Measurements from ENCODE around the gene NFU1. TPM values are rescaled to one million over a fixed set of nuclear protein-coding genes. Genes with fewer than 3 reads are reported as not detected.
"Not testable (repeated sequence)": the region's sequence is repeated elsewhere in the genome, so short reads cannot be mapped to it uniquely, and the experiment has no call there.

Gene NFU1
- total RNA-seq, 1 donor from 2014 or later: 40.9 TPM

- no peak for DNase-seq (ENCODE audit: low read depth in 2 of 2)
These were observed 49.3 kb downstream of the NFU1 start for GRCh38 chr2:69387770-69388481.

- DNase-seq (ENCODE audit: low read depth in 2 of 2): peak; percentile 96
These were observed 50.2 kb downstream of the NFU1 start, which contains the start of gene GFPT1 for GRCh38 chr2:69386789-69387734. TSS of gene GFPT1 (minus strand) at chr2:69387227. CDS start at chr2:69387071, 156 bp downstream.

DNA sequence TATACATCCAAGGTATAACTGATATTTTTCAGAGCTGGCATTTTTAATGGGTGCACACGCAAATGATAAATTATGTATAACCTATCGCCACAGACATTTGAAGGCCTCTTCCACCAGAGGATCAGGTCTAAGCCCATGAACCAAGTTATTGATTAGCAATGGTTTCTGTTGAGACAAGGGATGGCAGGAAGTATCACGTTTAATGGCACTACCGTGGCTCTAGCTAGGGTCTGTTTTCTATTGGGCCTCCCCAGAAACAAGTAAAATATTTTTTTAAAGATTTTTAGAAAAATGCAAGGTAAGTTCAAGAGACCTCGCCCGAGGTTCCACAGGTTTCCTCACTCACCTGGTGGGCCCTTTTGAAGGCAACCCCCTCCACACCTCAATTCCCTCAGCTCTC, 50.9 kb downstream of the NFU1 start:
- DNase-seq (ENCODE audit: low read depth in 2 of 2): no peak

DNA sequence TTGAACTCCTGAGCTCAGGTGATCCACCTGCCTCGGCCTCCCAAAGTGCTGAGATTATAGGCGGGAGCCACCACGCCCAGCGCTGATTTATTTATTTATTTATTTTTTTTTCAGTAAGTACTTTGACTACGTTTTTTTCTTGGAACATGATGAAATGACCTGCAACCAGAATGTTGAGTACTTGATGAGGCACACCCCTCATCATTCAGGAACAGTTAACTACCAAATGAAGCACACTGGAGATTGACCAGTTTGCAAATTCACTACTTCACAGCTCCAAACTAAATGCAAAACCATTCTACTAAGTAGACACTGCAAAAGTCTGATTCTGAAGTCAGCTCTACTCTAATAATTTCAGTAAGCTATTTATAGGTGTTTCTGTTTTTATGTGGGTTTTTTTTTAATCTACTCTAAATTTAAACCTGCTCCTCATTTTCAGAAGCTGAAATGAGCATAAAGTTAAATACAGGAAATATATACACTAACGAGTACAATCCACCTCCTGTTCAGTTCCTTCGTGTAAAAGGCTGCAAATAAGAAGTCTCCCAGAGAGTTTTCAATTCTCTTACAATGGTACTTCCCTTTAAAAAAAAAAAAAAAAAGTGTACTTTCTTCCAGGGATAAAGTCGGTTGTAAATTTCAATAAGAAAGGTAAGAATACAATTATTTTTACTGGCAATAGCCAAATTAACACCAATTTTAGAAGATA, 51.6 kb downstream of the NFU1 start:
- DNase-seq (ENCODE audit: low read depth in 2 of 2): peak in 1 of 2 donors; percentile 16

- no peak for DNase-seq (ENCODE audit: low read depth in 2 of 2)
These were observed 52.6 kb downstream of the NFU1 start for GRCh38 chr2:69384618-69385081.

DNA sequence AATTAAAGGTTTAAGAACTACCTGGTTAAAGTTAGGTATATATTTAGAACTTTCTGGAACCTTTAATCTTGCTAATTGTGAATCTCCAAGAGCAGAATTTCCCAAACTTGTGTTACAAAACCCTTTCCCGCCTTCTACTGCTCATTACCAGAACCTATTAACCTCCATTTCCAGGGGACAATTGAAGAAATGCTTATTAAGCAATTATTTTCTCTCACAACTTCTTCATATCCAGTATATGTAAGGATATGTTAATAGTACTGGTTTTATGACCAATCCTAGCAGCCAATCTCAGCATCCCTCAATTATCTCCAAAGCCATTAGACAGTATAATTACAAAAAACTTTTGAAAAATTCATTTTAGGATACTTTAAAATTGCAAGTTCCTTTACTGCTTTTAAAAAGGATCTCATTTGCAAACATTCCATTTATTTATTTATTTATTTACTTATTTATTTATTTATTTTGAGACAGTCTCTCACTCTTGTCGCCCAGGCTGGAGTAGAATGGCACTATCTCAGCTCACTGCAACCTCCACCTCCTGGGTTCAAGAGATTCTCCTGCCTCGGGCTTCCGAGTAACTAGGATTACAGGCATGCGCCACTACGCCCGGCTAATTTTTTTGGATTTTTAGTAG, 53.9 kb downstream of the NFU1 start:
- DNase-seq (ENCODE audit: low read depth in 2 of 2): no peak

DNA sequence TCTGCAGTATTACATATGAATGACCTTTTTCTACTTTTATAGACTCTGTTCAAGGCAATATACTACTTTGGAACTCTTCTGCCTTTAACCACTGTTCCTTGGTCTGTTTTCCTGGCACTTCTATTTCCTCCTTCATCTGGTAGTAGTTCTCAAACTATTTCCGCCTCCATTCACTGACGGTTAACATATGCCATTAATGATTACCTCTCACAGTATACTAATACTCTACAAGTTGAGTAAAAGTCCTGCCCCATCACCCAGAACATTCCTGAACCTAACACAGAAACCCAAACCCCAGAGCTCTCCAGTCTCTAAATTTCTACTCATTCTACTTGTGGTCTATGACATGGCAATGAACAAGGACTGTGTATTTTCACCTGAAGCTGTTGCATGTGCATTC, 54.7 kb downstream of the NFU1 start:
- DNase-seq (ENCODE audit: low read depth in 2 of 2): no peak

DNA sequence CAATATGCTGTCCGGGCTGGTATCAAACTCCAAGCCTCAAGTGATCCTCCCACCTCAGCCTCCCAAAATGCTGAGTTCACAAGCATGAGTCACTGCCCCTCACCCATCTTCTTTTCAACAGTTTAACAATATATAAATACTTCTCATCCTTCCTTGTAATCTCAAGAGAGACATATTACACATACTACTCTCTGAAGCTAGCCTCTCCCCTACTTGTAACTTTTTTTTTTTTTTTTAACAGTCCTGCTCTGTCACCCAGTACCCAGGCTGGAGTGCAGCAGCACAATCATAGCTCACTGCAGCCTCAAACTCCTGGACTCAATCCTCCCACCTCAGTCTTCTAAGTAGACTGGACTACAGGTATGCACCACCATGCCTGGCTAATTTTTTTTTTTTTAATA, 55.9 kb downstream of the NFU1 start:
- no peak for DNase-seq (ENCODE audit: low read depth in 2 of 2)

GRCh38 chr2:69380072-69380917, 56.9 kb downstream of the NFU1 start:
- DNase-seq (ENCODE audit: low read depth in 2 of 2): no peak

DNA sequence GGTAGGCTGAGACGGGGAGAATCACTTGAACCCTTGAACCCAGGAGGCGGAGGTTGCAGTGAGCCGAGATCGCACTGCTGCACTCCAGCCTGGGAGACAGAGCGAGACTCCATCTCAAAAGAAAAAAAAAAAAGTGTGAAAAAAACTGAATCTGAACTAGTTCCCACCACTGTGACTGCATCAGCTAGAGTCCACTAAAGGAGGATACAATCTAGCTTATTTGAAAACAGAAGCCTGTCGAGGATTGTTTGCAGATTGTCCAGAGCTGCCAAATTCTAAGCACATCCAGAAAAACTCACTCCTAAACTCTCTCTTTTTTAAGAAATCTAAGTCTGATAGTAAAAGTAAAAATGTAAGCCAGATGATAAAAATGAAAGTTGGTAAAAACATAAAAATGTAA, 60.8 kb downstream of the NFU1 start:
- no peak for DNase-seq (ENCODE audit: low read depth in 2 of 2)

DNA sequence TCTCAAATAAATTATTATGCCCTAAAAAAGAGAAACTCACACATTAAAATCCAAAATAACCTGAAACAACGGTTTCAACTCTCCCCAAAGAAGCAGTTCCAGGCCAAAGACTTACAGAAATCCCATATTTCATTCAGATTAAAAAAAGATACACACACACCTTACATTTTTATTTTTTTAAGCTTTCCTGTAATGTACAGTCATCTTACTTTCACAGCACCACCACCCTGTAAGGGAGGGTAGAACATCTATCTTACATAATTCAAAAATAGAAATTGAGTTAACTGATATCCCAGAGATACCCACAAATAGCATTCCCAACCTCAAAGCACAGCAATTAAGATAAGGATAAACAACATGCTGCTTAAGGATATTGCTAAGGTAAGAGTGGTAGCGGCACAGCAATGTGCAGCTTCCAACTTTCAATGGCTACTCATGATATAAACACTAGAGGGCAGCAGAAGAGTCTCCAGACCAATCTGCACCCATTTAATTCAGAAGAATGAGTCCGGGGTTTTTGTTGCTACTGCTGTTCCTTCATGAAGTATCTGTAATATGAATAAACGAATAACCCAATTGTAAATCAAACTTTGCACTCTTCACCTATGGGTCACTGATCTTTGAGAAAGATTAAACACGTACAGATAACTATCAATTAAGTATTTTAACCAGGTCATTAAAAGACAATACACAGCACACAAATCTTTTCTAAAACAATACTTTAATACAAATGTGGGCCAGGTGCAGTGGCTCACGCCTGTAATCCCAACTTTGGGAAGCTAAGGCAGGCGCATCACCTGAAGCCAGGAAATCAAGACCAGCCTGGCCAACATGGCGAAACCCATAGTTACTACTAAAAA, 61.5 kb downstream of the NFU1 start:
- peak; percentile 43 to 46 for DNase-seq (ENCODE audit: low read depth in 2 of 2)

DNA sequence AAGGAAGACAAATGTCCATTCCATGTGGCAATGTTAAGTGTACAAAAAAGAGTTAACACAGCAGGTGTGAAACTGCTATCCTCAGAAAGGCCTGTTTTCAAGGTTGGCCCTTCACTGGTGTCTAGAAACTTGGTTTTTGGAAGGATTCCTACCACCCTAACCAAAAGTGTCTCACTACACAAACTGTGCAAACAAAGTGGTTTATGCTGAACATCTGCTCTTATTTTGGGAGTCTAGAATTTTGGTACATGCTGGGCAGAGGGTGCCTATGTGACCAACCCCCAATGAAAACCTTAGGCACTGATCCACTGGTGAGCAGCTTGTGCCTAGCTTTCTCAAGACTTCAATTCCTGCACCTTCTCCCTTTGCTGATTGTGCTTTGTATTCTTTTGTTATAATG, 64.5 kb downstream of the NFU1 start:
- DNase-seq (ENCODE audit: low read depth in 2 of 2): no peak

- no peak for DNase-seq (ENCODE audit: low read depth in 2 of 2)
These were observed 67.4 kb downstream of the NFU1 start for GRCh38 chr2:69369802-69370201.

GRCh38 chr2:69368588-69368987, 68.6 kb downstream of the NFU1 start:
- no peak for DNase-seq (ENCODE audit: low read depth in 2 of 2)

DNA sequence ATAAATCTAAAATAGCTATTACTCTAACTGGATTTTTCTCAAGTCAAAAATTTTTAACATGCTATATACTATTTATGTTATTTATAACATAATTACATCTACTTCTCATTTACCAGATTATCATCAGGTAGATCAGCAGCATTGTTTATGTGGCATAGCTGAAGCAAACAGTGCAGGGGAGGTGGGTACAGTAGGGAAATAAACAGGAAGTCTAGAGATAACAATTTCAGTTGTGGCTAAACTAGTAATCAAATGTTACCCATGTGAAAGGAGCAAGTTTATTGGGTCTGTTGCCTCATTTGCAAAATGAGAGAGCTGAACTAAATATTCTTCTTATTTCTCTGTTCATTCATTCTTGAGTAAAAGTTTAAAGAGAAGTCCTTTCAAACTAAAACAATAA, 77.9 kb downstream of the NFU1 start:
- no peak for DNase-seq (ENCODE audit: low read depth in 2 of 2)

- DNase-seq (ENCODE audit: low read depth in 2 of 2): no peak
These were observed 78.3 kb downstream of the NFU1 start for GRCh38 chr2:69358914-69359313.

- DNase-seq (ENCODE audit: low read depth in 2 of 2): no peak
These were observed 80.8 kb downstream of the NFU1 start for GRCh38 chr2:69356471-69356870.

DNA sequence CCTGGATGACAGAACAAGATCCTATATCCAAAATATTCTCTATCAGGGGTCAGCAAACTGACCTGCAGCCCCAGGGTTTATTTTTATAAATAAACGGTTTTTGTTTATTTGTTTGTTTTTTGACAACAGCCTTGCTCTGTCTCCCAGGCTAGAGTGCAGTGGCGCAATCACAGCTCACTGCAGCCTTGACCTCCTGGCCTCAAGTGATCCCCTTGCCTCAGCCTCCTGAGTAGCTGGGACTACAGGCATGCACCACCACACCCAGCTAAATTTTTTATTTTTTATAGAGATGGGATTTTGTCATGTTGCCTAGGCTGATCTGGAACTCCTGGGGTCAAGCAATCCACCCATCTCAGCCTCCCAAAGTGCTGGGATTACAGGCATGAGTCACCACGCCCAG, 82.3 kb downstream of the NFU1 start:
- not testable (repeated sequence) for DNase-seq (ENCODE audit: low read depth in 2 of 2)

DNA sequence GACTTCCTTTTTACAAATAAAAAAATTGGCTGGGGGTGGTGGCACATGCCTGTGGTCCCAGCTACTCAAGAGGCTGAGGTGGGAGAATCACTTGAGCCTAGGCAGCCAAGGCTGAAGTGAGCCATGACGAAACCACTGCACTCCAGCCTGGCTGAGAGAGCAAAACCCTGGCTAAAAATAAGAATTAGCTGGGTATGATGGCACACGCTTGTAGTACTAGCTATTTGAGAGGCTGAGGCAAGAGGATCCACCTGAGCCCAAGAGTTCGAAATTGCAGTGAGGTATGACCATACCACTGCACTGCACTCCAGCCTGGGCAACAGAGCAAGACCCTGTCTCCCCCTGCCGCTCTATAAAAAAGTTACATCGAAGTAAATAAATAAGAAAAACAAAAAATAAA, 83.9 kb downstream of the NFU1 start:
- DNase-seq (ENCODE audit: low read depth in 2 of 2): no peak

GRCh38 chr2:69348781-69349180, 88.5 kb downstream of the NFU1 start:
- DNase-seq (ENCODE audit: low read depth in 2 of 2): no peak

All from lung microvascular endothelial cell (primary cell).